Fibroblast of villous mesenchyme (primary cell): ENCODE results near the gene FASTKD2. TPM values are rescaled to one million over a fixed set of nuclear protein-coding genes. Genes with fewer than 3 reads are reported as not detected.

Source experiments
- DNase-seq: peaks from one replicate; pipeline ENCODE4 v3.0.0-alpha.2; 2010; ENCODE audit warnings: low read depth
- H3K4me3 ChIP-seq: 2 replicates; pipeline ENCODE4 v1.5.1; 2011; ENCODE audit warnings: low read depth, mild to moderate bottlenecking, low read length
- total RNA-seq: library from RNA; depleted of rRNA; stranded (reverse); fragments of >200 nt; gene quantifications from 2 replicates; pipeline ENCODE4 v1.2.3, GENCODE V29; 2012
- TF ChIP-seq, protein P1 (sequence below): IDR thresholded peaks from 2 replicates; pipeline ENCODE4 v1.5.1; 2012; ENCODE audit warnings: low read depth, mild to moderate bottlenecking, low read length; ENCODE audit not compliant: insufficient read depth

The FASTKD2 gene
- total RNA-seq, 1 donor = 53.5 TPM

DNA sequence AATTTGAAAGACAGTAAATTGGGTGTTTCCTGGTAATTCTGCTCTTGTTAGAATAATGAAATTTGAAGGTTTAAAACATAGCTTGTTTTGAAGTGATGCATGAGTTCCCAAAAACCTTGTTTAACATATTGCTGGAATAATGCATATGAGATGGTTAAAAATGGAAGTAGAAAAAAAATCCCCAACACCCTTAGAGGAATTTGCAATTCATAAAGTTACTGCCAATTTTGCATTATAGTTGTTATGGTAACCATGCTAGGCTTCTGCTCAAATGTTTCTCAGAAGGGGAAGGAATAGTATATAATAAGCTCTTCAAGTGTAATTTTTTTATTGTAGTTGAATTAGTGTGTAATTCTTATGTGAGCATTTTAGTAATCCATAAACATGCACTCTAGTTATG, 49.1 kb downstream of the FASTKD2 start:
- TF ChIP-seq, protein P1, sequence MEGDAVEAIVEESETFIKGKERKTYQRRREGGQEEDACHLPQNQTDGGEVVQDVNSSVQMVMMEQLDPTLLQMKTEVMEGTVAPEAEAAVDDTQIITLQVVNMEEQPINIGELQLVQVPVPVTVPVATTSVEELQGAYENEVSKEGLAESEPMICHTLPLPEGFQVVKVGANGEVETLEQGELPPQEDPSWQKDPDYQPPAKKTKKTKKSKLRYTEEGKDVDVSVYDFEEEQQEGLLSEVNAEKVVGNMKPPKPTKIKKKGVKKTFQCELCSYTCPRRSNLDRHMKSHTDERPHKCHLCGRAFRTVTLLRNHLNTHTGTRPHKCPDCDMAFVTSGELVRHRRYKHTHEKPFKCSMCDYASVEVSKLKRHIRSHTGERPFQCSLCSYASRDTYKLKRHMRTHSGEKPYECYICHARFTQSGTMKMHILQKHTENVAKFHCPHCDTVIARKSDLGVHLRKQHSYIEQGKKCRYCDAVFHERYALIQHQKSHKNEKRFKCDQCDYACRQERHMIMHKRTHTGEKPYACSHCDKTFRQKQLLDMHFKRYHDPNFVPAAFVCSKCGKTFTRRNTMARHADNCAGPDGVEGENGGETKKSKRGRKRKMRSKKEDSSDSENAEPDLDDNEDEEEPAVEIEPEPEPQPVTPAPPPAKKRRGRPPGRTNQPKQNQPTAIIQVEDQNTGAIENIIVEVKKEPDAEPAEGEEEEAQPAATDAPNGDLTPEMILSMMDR = no peak
- DNase-seq = no peak
- no peak overlapping the region for H3K4me3 ChIP-seq

DNA sequence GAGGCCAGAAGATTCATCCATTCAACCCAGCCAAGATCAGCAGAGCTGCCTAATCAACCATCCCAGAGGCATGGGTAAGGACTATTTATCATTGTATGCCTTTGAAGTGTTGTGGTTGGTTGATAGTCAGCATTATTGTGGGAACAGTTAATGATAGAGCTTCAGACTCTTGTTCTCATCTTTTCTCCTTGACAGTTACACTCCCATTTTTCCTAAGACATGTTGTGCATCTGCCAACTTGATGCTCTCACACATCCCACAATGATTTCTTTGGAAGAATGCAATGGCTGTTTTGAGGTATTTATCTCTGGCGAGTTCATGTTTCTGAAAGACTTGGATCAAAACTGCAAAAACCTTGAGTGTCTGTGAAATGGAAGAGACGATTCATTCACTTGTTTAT, 55.4 kb downstream of the FASTKD2 start:
- H3K4me3 ChIP-seq = no peak overlapping the region
- DNase-seq = no peak
- TF ChIP-seq, protein P1 = no peak

DNA sequence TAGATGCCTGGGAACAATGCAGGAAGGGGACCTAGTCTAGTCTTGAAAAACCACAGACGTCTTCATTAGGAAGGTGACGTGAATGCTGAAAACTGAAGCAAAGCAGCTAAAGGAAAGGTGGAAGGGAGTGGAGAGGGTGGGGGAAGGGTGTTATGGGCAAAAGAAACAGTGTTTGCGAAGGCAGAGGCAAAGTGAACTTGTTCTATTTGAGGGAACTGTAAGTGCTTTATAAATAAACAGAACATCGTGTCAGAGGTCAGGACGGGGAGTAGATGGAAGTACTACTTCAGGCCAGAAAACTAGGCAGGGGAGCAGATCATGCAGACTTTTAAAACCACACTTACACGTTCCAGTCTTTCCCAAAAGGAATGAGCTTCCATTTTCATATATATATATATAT, 57.8 kb downstream of the FASTKD2 start:
- TF ChIP-seq, protein P1 = no peak
- DNase-seq = peak; percentile 52
- no peak overlapping the region for H3K4me3 ChIP-seq

DNA sequence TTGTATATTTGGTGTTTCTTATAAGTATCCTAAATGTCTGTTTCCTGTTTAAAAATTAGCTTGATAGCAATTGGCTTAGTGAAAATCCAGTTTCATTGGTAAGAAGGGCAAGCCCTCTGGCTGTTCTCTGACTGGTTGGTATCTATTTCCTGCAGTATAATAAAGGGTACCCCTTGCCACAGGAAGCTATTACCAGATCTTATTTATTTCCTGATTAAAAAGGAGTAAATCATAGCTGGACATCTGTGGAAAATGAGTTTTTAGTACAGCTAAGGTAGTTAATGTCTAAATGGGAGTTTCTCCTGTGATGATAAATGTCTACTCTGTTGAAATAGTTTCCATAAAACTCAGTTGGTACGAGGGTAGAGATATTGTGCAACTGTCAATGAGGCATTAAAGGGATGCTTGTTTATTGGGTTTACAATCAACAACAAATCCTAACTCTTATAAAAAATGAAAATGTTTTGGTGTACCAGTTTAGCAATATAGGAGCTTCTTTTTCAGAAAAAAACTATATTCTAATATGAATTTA, 58.7 kb downstream of the FASTKD2 start:
- TF ChIP-seq, protein P1 = no peak
- peak; percentile 45 for DNase-seq
- no peak overlapping the region for H3K4me3 ChIP-seq

DNA sequence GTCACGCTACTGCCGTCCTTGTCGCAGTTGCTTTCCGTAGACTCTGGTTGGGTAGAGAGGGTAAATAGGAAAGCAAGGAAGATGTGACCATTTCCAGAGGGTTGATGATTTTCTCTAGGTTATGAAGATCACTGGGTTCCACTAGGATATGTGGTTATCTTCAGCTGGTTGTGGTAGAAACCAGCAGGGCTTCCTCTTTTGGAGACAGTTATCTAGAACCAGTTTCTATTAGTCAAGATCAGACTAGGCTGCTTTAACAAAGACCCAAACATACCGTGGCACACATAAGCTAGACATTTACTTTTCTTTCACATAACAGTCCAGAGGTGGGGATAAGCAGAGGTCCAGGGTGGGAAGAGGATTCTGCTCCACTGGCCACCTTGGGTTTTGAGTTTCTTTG, 59.6 kb downstream of the FASTKD2 start:
- H3K4me3 ChIP-seq = no peak overlapping the region
- DNase-seq = no peak
- TF ChIP-seq, protein P1 = no peak

DNA sequence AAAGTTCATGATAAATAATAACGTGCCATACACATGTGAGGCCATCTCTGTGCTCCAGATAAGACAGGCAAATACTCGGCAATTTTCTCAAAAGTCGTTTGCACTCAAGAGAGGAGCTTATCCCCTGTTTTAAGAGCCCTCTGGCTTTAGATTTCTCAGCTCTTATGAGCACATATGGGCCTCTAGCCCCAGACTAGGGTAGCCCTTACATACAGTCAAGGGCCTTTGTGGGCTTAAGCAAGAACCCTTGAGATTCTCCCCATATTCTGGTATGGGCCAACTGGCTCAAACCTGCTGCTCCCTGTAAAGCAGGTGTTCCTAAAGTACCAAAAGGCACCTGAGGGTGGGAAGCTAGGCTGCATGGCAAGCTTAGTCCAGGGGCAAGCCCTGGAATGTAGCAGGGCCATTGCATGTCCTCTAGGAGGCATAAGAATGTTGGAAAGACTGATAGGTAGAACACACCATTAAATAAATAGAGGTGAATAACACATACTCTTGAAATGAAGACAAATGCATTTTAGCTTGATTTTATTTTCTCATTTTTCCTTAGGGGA, 66.1 kb downstream of the FASTKD2 start:
- TF ChIP-seq, protein P1 = no peak
- no peak overlapping the region for H3K4me3 ChIP-seq
- DNase-seq = no peak

DNA sequence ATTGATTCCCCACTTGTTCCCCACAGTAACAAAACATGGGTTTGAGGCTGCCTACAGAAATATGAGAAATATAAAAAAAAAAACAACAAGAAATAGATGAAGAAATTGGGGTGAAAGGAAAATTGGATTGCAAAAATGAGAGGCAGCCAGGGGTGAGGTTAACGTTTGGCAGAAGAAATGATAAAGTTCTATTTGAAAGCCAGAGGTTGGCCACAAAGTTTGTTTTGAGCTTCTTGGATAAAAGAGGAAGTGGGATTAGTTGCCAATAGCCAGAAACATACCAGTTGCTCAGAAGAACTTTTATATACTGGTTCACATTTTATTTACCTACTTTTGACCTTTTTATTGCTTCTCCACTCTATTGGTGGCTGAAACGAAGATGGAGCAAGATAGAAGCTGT, 67.5 kb downstream of the FASTKD2 start:
- no peak overlapping the region for H3K4me3 ChIP-seq
- no peak for DNase-seq
- TF ChIP-seq, protein P1 = no peak
